Esophagus squamous epithelium (tissue), 5 donors: ENCODE data around the gene ARHGEF28. TPM values are rescaled to one million over a fixed set of nuclear protein-coding genes. Genes with fewer than 3 reads are reported as not detected.

ENCODE experiments used
- DNase-seq: peaks from one replicate; lab custom pipeline; 2025; lab: John Stamatoyannopoulos, UW
- H3K27ac ChIP-seq, 4 donors: fragments of 200-600 bp; sonication (generic); one replicate each; pipeline ENCODE4 v1.5.1; 2016 to 2019; ENCODE audit warnings: mild to moderate bottlenecking in 1 of 4
- H3K27me3 ChIP-seq, 4 donors: fragments of 200-600 bp; sonication (generic); 1 replicate in 3 of 4; 2 replicates in 1 of 4; pipeline versions ENCODE4 v1.5.1 to v1.6.0; 2017 to 2021; ENCODE audit warnings: antibody characterized with exemption in 1 of 4
- H3K36me3 ChIP-seq, 3 donors: fragments of 200-600 bp; sonication (generic); one replicate each; pipeline ENCODE4 v1.5.1; 2016 to 2019
- H3K4me1 ChIP-seq, 3 donors: fragments of 200-600 bp; sonication (generic); one replicate each; pipeline ENCODE4 v1.5.1; 2017 to 2019
- H3K4me3 ChIP-seq, 4 donors: fragments of 200-600 bp; sonication (generic); 1 replicate in 3 of 4; 2 replicates in 1 of 4; pipeline ENCODE4 v1.5.1; 2016 to 2019; ENCODE audit warnings: mild to moderate bottlenecking in 2 of 4, moderate library complexity in 1 of 4
- H3K9me3 ChIP-seq, 3 donors: fragments of 200-600 bp; sonication (generic); one replicate each; pipeline ENCODE4 v1.5.1; 2016 to 2019
- POLR2A ChIP-seq, 4 donors: fragments of 450-650 bp; IDR thresholded peaks; one replicate each; pipeline ENCODE4 v1.6.1; 2017; ENCODE audit warnings: antibody characterized with exemption in 4 of 4, mild to moderate bottlenecking in 4 of 4, moderate library complexity in 3 of 4
- WGBS, 2 donors: methylation state at CpG; one replicate each; pipeline ENCODE4 v1.1.5; 2018; 5-methylcytosine and 5-hydroxymethylcytosine counted together
- intact Hi-C: fragments of 100-400 bp; cut with DNase I; formaldehyde crosslinking; loops from one replicate; pipeline ENCODE4 v1.15.0; 2022
- total RNA-seq, 4 donors: library from RNA; depleted of rRNA; stranded (reverse); fragments of >200 nt; gene quantifications; one replicate each; pipeline ENCODE4 v1.1.0, GENCODE V29; 2016
- TF ChIP-seq, protein P1 (sequence below), 6 experiments: fragments of 450-650 bp in 4 of 6; fragments of 200-600 bp in 2 of 6; sonication (generic) in 2 of 6; IDR thresholded peaks; one replicate each; pipeline ENCODE4 v1.5.1; 2016 to 2019; ENCODE audit warnings: antibody characterized with exemption in 6 of 6, mild to moderate bottlenecking in 4 of 6, moderate library complexity in 4 of 6
- donor health status: DM: yes; HTN: yes; CAD: no.

Gene ARHGEF28
- total RNA-seq, 4 donors from 2014 or later = 9.2 to 34.3 (median 12.7) TPM

DNA sequence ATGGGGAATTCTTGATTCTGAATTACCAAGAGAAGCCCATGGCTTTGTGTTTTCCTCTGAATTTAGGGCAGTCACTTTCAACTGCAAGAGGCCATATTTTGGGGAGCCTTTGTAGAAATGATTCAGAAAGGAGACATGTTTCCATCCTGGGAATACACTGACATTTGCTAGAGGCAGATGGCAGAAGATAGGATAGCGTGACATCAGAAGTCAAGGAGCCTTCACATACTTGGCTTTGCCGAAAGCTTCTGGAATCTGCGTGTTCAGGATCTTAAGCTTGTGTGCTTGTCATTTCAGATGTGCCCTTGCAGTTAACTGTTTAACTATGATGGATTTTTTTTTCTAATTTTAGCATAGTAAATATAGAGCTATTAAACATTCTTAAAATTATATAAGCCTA lies 296.2 kb downstream of the ARHGEF28 start:
- no peak for DNase-seq
- TF ChIP-seq, protein P1, sequence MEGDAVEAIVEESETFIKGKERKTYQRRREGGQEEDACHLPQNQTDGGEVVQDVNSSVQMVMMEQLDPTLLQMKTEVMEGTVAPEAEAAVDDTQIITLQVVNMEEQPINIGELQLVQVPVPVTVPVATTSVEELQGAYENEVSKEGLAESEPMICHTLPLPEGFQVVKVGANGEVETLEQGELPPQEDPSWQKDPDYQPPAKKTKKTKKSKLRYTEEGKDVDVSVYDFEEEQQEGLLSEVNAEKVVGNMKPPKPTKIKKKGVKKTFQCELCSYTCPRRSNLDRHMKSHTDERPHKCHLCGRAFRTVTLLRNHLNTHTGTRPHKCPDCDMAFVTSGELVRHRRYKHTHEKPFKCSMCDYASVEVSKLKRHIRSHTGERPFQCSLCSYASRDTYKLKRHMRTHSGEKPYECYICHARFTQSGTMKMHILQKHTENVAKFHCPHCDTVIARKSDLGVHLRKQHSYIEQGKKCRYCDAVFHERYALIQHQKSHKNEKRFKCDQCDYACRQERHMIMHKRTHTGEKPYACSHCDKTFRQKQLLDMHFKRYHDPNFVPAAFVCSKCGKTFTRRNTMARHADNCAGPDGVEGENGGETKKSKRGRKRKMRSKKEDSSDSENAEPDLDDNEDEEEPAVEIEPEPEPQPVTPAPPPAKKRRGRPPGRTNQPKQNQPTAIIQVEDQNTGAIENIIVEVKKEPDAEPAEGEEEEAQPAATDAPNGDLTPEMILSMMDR (IDR thresholded peaks at IDR 0.05) = no peak
- TF ChIP-seq POLR2A (IDR thresholded peaks at IDR 0.05) = no peak
- intact Hi-C loops = no loop called here
- peaks cover 0 to 25% (median 5%) of the 10 kb centered on the region in 3 donors for H3K4me1 ChIP-seq
- H3K4me3 ChIP-seq = no peak overlapping the region
- H3K36me3 ChIP-seq = peaks cover 0 to 15% (median 0%) of the 10 kb centered on the region in 3 donors
- H3K27me3 ChIP-seq = no peaks in the 10 kb centered on the region
- no peak overlapping the region for H3K27ac ChIP-seq
- WGBS, 2 donors = 81 to 95% methylated on average over 3 of the region's 3 CpGs
- H3K9me3 ChIP-seq = no peaks in the 10 kb centered on the region

- DNase-seq = no peak
- Histone ChIP-seq H3K9me3 (no peaks in the 10 kb centered on the region), H3K27me3 (no peaks in the 10 kb centered on the region), H3K27ac (no peak overlapping the region), H3K4me3 (no peak overlapping the region), H3K4me1 (peaks cover 0 to 17% (median 0%) of the 10 kb centered on the region in 3 donors), H3K36me3 (peaks cover 0 to 14% (median 0%) of the 10 kb centered on the region in 3 donors)
- 71 to 87% methylated on average over 7 of the region's 7 CpGs for WGBS, 2 donors
- intact Hi-C loops = no loop called here
- TF ChIP-seq, protein P1 (IDR thresholded peaks at IDR 0.05) = no peak
- no peak for TF ChIP-seq POLR2A (IDR thresholded peaks at IDR 0.05)
These were observed 297.0 kb downstream of the ARHGEF28 start for GRCh38 chr5:73922875-73923557.

GRCh38 chr5:73928476-73929070 lies 302.6 kb downstream of the ARHGEF28 start:
- Histone ChIP-seq H3K4me3 (no peak overlapping the region), H3K27ac (no peak overlapping the region), H3K27me3 (no peaks in the 10 kb centered on the region), H3K4me1 (no peaks in the 10 kb centered on the region), H3K36me3 (peaks cover 0 to under 1% (median 0%) of the 10 kb centered on the region in 3 donors), H3K9me3 (no peaks in the 10 kb centered on the region)
- intact Hi-C loops = no loop called here
- WGBS, 2 donors = 92 to 96% methylated on average over 7 of the region's 7 CpGs
- TF ChIP-seq POLR2A (IDR thresholded peaks at IDR 0.05) = no peak
- TF ChIP-seq, protein P1 (IDR thresholded peaks at IDR 0.05) = no peak
- no peak for DNase-seq

DNA sequence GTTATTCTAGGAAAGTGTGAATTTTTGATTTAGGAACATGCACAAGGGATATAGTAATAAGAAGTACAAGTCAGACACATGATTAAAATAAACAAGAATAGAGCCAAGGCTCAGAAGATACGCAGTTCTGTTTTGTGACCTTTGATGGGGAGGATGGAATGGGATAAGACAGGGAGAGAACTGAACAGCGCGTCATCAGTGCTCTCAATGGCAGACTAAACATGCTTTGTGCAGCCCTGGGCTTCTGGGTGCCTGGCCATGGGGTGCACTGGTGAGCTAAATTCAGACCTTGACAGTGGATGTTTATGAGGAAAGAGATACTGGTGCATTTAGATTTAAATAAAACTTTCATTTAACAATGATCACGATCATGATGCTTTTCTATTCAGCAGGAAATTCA lies 309.7 kb downstream of the ARHGEF28 start:
- TF ChIP-seq, protein P1 (IDR thresholded peaks at IDR 0.05) = no peak
- no peak for TF ChIP-seq POLR2A (IDR thresholded peaks at IDR 0.05)
- H3K4me3 ChIP-seq = no peak overlapping the region
- H3K9me3 ChIP-seq = no peaks in the 10 kb centered on the region
- intact Hi-C loops = no loop called here
- no peak for DNase-seq
- 75 to 93% methylated on average over 4 of the region's 4 CpGs for whole genome bisulfite sequencing, 2 donors
- no peaks in the 10 kb centered on the region for H3K36me3 ChIP-seq
- no peak overlapping the region for H3K27ac ChIP-seq
- H3K4me1 ChIP-seq = no peaks in the 10 kb centered on the region
- no peaks in the 10 kb centered on the region for H3K27me3 ChIP-seq

- H3K4me3 ChIP-seq = no peak overlapping the region
- H3K4me1 ChIP-seq = no peaks in the 10 kb centered on the region
- no peak for DNase-seq
- H3K9me3 ChIP-seq = peaks cover 0 to 9% (median 0%) of the 10 kb centered on the region in 3 donors
- intact Hi-C loops = no loop called here
- peak overlapping the region in 1 of 4 donors; percentile 31 for H3K27ac ChIP-seq
- 45 to 51% methylated on average over 5 of the region's 5 CpGs for WGBS, 2 donors
- TF ChIP-seq POLR2A (IDR thresholded peaks at IDR 0.05) = no peak
- TF ChIP-seq, protein P1 (IDR thresholded peaks at IDR 0.05) = no peak
- H3K27me3 ChIP-seq = no peaks in the 10 kb centered on the region
- H3K36me3 ChIP-seq = peaks cover 0 to 11% (median 0%) of the 10 kb centered on the region in 3 donors
These were observed 312.4 kb downstream of the ARHGEF28 start for GRCh38 chr5:73938280-73938937.
